ENCODE data around the gene AP1S1.
"Not testable (repeated sequence)": the region's sequence is repeated elsewhere in the genome, so short reads cannot be mapped to it uniquely, and the experiment has no call there.

AP1S1 gene

GRCh38 chr7:101125989-101126650, 28.2 kb upstream of the AP1S1 start:
- DNase-seq, result no peak

- peak; percentile 37 to 56 for DNase-seq
Observed at GRCh38 chr7:101126651-101127459, 27.4 kb upstream of the AP1S1 start, which contains the start of gene SERPINE1. Gene SERPINE1 (plus strand): TSS chr7:101127104. CDS start chr7:101128394, 1,290 bp downstream.

GRCh38 chr7:101127460-101128039, 26.7 kb upstream of the AP1S1 start:
- no peak for DNase-seq

- DNase-seq, result no peak
Observed at GRCh38 chr7:101128040-101128834, 26.0 kb upstream of the AP1S1 start.

- no peak for DNase-seq
Observed at GRCh38 chr7:101129603-101130117, 24.6 kb upstream of the AP1S1 start.

- not testable (repeated sequence) for DNase-seq
Observed at GRCh38 chr7:101132626-101133600, 21.4 kb upstream of the AP1S1 start.

GRCh38 chr7:101133621-101134398, 20.5 kb upstream of the AP1S1 start:
- DNase-seq, result no peak

- DNase-seq, result no peak
Observed at GRCh38 chr7:101134399-101134980, 19.8 kb upstream of the AP1S1 start.

- no peak for DNase-seq
Observed at GRCh38 chr7:101137651-101138212, 16.5 kb upstream of the AP1S1 start.

GRCh38 chr7:101138213-101138870, 15.9 kb upstream of the AP1S1 start:
- peak; percentile 88 to 91 for DNase-seq

- DNase-seq, result no peak
Observed at GRCh38 chr7:101140339-101140699, 14.0 kb upstream of the AP1S1 start.

- no peak for DNase-seq
Observed at GRCh38 chr7:101140746-101141382, 13.4 kb upstream of the AP1S1 start.

GRCh38 chr7:101151908-101152651, 2.2 kb upstream of the AP1S1 start:
- no peak for DNase-seq

GRCh38 chr7:101154693-101155102, 422 bp downstream of the AP1S1 start:
- no peak for DNase-seq

- DNase-seq, result no peak
Observed at GRCh38 chr7:101155303-101155702, 1.0 kb downstream of the AP1S1 start.

- no peak for DNase-seq
Observed at GRCh38 chr7:101156277-101156676, 2.0 kb downstream of the AP1S1 start.

- no peak for DNase-seq
Observed at GRCh38 chr7:101156866-101157589, 2.8 kb downstream of the AP1S1 start.

Data from activated CD4-positive, alpha-beta T cell treated with anti-CD3 and anti-CD28 coated beads for 4 hours (primary cell).